ENCODE data around the gene MRPS18A.
A peak's percentile ranks its signal among the peaks of the same experiment; 100 is the strongest.

MRPS18A gene

GRCh38 chr6:43698584-43699349 lies 11.2 kb upstream of the MRPS18A start:
- DNase-seq (ENCODE audit: low spot score): peak; percentile 53

- no peak for DNase-seq (ENCODE audit: low spot score)
Observed at GRCh38 chr6:43697421-43697820, 9.8 kb upstream of the MRPS18A start.

DNA sequence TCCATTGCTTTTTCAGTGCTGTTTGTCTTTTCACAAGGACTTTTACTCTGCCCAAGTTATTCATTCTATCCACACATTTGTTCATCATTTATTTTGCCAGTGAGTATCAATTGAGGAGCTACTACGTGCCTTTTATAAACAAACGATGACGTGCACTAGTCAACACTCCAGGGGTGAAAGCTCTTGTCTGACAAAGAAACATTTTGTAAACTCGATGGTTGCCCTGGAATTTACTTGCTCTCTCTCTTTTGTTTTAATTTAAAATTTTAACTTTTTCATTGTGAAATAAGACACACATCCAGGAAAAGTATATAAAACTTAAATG lies 8.3 kb upstream of the MRPS18A start:
- no peak for DNase-seq (ENCODE audit: low spot score)

DNA sequence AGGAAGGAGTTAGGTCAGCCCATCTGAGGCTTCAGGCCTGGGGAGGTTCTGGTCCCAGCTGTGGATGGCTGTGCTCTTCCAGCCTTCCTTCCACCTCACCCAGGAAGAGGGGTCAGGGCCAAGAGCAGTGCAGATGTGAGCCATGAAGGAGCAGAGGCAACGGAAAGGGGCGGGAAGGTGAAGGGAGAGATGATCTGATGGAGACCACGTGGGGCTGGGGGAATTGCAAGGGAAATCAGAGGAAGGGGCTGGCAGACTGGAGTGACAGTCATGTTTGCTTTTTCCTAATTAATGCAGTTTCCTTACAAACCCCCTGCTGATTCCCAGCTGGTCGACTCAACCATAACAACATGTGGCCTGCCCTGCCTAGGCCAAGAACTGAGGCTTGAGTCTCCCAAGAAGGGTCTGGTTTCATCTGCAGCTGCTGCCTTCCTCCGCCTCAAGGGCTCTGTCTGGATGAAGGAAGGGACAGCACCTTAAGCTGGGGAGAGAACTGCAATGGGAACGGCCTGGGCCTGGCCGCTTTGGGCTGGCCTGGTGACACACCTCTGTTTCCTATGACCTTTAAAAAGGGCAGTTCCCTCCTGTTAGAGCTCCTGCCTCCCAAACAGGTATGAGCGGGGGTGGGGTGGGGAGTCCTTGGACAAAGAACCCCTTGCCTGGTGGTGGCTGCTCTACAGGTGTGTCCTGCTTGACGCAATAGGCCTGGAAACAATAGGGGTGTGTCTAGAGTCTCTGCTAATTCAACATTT lies 7.8 kb upstream of the MRPS18A start:
- no peak for DNase-seq (ENCODE audit: low spot score)

DNA sequence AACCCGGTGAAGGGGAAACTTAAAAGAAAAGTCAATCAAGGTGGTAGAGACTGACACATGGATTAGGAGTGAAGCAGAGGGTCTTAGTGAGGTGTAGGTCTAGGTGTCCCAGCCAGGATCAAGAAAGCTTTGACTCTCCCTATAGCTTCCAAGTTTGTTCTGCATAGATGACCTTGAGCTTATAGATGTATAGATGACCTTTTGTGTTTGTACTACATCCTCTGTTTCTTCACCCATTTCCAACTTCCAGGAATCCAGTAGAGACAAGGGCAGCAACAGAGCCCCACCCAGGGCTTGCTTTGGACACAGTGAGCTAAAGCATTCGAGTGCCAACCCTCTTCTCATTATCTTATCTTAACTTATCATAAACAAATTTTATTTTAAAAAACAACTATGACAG lies 1.8 kb upstream of the MRPS18A start:
- DNase-seq (ENCODE audit: low spot score): no peak

GRCh38 chr6:43687079-43687436 lies 533 bp downstream of the MRPS18A start:
- no peak for DNase-seq (ENCODE audit: low spot score)

DNA sequence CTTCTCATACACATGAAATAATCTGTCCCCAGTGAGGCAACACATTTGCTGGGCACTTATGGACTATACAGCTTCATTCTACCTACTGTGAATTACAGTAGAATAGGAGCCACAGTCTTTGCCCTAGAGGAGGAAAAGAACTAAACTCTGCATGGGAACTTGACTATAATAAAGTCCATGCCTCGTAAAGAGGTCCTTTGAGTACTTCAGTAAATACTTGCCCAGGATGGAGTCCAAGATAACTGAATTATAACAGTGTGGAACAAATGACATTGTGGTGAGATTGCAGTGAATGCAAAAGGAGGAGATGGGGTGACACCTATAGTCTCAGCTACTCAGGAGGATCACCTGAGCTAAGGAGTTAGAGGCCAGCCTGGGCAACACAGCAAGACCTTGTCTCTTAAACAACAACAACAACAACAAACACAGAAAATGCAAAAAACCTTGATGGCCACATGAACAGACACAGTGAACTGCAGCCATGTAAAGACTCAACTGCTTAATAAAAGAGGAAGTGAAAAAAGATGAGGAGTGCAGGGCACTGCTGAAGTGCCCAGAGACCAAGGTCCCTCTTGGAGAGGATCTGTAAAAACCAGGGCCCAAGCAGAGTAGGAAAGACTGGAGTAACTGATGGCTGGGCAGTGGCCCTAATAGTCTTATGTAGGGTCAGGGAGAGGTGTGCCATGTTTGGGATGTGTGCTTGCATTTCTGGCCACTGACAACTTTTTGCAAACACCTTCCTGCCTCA lies 3.7 kb downstream of the MRPS18A start:
- no peak for DNase-seq (ENCODE audit: low spot score)

- DNase-seq (ENCODE audit: low spot score): no peak
Observed at GRCh38 chr6:43682724-43683429, 4.7 kb downstream of the MRPS18A start.

- DNase-seq (ENCODE audit: low spot score): no peak
Observed at GRCh38 chr6:43681303-43681702, 6.3 kb downstream of the MRPS18A start.

DNA sequence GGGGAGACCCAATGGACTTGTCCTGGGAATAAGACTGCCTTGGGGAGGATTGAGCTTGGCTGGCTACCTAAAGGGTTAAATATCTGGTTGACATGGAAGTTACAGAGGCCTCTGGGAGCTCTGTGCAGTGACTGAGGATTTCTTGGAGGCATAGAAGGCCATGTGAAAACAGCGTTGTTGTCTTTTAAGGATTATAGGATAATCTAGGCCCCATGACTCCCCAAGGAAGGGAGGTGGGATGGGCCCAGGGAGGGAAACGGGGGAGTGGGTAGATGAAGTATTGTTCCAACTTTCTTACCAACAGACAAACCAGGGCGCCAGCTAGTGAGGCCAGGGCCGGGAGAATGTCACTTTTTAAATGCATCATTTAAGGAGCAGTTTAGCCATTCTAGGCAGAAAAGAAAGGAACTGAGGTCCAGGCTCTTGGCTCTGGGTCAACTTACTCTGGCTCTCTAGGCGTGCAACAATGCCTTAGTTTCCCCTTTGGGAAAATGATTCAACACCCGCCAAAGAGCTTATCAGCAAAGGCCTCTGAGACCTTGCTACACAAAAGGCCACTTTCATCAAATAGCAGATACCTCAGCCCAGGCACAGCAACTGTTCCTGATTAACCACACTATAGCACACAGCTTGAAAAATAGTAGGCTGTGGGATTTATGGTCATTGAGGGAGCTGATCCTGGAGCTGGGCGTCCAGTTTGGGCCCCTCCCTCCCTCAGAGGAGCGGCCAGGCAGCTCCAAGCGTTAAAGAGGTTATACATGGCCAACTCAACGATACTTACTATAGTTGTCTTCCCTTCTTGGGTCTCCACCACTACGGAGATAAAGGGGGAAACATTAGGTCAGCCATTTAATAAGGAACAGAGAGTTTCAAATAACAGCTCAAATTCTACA lies 7.0 kb downstream of the MRPS18A start:
- no peak for DNase-seq (ENCODE audit: low spot score)

DNA sequence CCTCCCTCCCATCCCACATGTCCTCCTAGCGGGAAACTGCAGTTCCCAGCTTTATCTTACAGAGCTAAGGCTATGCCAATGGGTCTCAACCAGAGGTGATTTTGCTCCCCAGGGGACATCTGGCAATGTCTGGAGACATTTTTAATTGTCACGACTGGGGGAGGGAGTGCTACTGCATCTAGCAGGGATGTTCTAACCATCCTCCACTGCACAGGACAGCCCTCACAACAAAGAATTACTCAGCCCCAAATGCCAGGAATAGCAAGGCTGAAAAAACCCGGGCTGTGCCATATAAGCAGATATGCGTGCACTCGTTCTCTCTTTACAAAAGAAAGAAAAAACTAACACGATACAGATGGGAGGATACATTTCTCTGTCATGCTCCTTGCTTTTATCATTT lies 8.5 kb downstream of the MRPS18A start:
- DNase-seq (ENCODE audit: low spot score): no peak

GRCh38 chr6:43678341-43678740 lies 9.2 kb downstream of the MRPS18A start:
- DNase-seq (ENCODE audit: low spot score): no peak

GRCh38 chr6:43677759-43678158 lies 9.8 kb downstream of the MRPS18A start:
- no peak for DNase-seq (ENCODE audit: low spot score)

DNA sequence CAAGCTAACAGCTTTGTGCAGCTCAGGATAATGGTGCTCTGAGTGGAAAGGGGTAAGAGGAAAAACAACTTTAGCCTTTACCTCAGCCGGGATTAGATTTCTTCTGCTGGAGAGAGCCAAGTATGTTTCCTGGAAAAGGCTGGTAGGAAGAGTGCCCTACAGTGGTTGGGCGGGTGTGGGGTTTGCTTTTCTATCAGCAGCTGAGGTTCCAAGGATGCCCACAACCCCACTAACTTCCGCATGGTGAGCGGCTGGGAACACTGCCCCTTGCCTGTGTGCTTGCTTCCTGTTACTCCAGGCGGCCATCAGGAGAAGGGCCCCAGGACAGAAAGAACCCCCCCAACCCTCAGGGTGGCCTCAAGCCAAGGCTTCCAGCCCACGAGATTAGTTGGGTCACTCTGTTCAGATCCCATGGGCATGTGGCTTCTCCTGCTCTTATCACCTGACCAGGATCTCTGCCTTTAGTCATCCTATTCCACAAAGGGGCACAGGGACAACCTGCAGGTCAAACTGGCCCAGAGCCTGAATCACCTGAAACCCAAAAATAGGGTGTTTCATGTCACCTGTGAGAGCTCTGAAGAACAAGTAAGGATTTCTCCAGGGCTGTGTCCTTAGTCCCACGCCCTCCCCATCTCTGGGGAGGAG lies 10.5 kb downstream of the MRPS18A start:
- DNase-seq (ENCODE audit: low spot score): no peak

- DNase-seq (ENCODE audit: low spot score): no peak
Observed at GRCh38 chr6:43674921-43675320, 12.7 kb downstream of the MRPS18A start.

DNA sequence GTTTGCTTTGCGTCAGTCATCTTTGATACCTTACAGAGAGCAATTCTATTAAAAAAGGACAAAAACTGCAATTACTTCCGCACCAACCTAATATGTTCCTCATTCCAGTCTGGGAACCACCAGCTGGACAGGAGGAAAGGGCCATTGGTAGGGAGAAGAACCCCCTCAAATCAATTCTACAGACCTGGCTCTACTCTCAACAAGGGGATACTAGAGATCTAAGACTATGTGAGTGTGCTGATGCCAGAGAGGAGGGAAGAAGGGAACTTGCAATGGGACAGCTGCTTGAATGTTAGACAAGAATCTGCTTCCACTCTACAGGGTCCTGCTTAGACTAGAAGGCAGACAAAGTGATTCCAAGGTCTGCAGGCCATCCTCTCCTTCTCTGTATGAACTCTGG lies 13.3 kb downstream of the MRPS18A start:
- no peak for DNase-seq (ENCODE audit: low spot score)

DNA sequence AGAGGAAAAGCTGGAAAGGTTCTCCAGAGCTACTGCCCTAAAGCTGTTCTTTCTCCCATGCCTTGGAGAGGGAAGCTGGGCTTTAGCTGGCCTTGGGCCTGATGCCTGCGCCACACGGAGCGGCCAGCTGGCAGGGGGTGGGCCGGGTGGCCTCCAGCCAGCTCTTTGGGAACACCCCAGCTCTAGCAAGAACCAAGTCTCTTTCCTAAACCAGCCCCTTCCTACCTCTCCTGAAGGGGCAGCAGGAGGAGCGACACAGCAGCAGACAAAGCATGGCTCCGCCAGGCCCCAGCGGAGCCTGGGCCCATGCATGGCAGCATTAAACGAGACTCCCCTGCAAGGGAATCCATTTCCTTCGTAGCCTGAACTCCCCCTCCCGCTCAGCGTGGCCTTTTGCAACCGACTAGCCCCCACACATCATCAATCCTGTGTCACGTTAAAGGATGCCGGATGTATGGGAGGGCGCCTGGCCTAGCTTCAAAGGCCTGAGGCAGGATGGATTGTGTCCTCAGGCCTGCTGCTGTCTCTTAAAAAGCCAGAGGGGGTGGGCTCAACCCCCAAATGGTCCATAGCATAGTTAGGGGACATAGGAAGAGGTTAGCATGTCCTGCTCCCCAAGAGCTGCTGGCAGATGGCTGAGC lies 14.0 kb downstream of the MRPS18A start:
- DNase-seq (ENCODE audit: low spot score): no peak

GRCh38 chr6:43671801-43672690 lies 15.5 kb downstream of the MRPS18A start:
- no peak for DNase-seq (ENCODE audit: low spot score)

DNA sequence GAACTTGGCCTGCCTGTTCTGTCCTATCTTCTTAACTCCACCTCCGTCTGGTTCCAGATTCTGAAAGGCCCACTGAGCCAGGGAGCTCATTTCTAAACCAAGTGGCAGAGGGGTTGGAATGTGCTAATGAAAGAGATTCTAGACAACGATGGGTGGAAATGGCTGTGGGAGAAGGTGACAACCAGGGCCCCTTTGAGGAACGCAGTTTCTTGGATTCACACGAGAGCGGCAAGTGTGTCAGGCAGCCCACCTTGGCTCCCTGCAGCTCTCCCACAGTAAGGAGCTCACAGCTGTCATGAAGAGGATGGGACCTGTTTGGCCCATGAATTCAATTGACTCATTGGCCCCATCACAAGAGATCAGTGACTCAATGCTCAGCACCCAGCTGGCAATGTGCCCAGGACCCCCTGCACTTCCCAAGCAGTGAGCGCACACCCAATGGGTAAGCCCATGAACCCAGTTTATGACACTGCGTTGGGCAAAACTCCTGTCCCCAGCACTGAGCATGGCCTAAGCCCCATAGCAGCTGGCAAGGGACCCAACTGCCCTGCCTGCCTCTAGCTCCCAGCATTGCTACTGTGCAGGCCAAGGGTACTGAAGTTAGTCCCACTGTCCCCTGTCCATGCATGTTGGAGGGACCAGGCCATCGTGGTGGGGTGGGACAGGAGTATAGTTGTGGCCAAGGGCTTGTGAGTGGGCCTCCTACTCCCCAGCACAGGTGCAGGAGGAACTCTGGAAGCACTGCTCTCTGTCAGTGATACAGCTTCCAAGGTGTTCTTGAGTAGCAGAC lies 16.4 kb downstream of the MRPS18A start:
- no peak for DNase-seq (ENCODE audit: low spot score)
